ENCODE measurements around the gene HSD17B3.

- TF ChIP-seq POLR2A (IDR thresholded peaks at IDR 0.05) (no peak), CTCF (IDR thresholded peaks at IDR 0.05) (no peak)
Measured at GRCh38 chr9:96279932-96280331, 22.0 kb downstream of the HSD17B3 start.

Data from uterus (tissue), 2 donors.